DLD1 (cell line): ENCODE measurements around the gene MSH2.
"Not testable (repeated sequence)": the region's sequence is repeated elsewhere in the genome, so short reads cannot be mapped to it uniquely, and the experiment has no call there.

Source experiments
- in situ Hi-C: cut with HindIII; loops from 2 replicates; pipeline ENCODE4 v1.10.0; 2017; ENCODE audit warnings: low sequenced_read_pairs

Gene MSH2

GRCh38 chr2:47471429-47472116 is 68.6 kb downstream of the MSH2 start:
- in situ Hi-C loops: no loop called here

GRCh38 chr2:47479863-47480262 is 76.9 kb downstream of the MSH2 start:
- in situ Hi-C loops: no loop called here

- in situ Hi-C loops: no loop called here
Observed at GRCh38 chr2:47483191-47483590, 80.2 kb downstream of the MSH2 start.

- in situ Hi-C loops: no loop called here
Observed at GRCh38 chr2:47484396-47484795, 81.4 kb downstream of the MSH2 start.

- in situ Hi-C loops: no loop called here
Observed at GRCh38 chr2:47485177-47485576, 82.2 kb downstream of the MSH2 start.

- in situ Hi-C loops: no loop called here
Observed at GRCh38 chr2:47485751-47486300, 82.9 kb downstream of the MSH2 start.

- in situ Hi-C loops: no loop called here
Observed at GRCh38 chr2:47486841-47487497, 84.0 kb downstream of the MSH2 start.

- in situ Hi-C loops: no loop called here
Observed at GRCh38 chr2:47487498-47487875, 84.5 kb downstream of the MSH2 start.

GRCh38 chr2:47488870-47489584 is 86.1 kb downstream of the MSH2 start:
- in situ Hi-C loops: no loop called here

GRCh38 chr2:47490406-47490805 is 87.5 kb downstream of the MSH2 start:
- in situ Hi-C loops: no loop called here

GRCh38 chr2:47493317-47494035 is 90.5 kb downstream of the MSH2 start:
- in situ Hi-C loops: no loop called here

GRCh38 chr2:47494267-47495130 is 91.5 kb downstream of the MSH2 start:
- in situ Hi-C loops: no loop called here

- in situ Hi-C loops: no loop called here
Observed at GRCh38 chr2:47497843-47498460, 95.0 kb downstream of the MSH2 start.

- in situ Hi-C loops: no loop called here
Observed at GRCh38 chr2:47499093-47499492, 96.1 kb downstream of the MSH2 start.

GRCh38 chr2:47499621-47500309 is 96.8 kb downstream of the MSH2 start:
- in situ Hi-C loops: no loop called here

GRCh38 chr2:47501374-47502200 is 98.6 kb downstream of the MSH2 start:
- in situ Hi-C loops: no loop called here

- in situ Hi-C loops: not testable (repeated sequence)
Observed at GRCh38 chr2:47502498-47502897, 99.5 kb downstream of the MSH2 start.

- in situ Hi-C loops: no loop called here
Observed at GRCh38 chr2:47503481-47504070, 100.6 kb downstream of the MSH2 start.
